ENCODE results near the gene AUTS2.

DNA sequence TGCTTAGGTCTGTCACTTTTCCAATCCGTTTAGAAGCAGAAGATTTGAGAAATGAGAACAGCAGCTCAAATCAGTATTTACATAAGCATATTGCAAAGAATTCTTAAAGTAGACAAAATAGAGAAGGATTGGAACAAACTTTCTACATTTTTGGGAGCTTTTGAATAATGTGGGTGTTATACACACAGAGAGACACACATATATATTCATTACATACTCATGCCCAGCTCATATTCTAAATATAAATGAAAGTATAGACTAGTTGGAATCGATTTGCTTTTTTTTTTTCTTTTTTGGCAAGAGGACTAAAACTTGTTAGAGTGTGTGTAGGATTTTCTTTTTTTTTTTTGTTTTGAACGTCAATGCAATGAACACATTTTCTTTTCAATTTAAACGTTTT lies 538.9 kb downstream of the AUTS2 start:
- TF ChIP-seq TAF1 (IDR thresholded peaks at IDR 0.05; ENCODE audit: low read depth, low read length) (no peak), POLR2A (IDR thresholded peaks at IDR 0.05; ENCODE audit: low read depth, low read length) (no peak), SPI1 (IDR thresholded peaks at IDR 0.05; ENCODE audit: low read depth, low read length) (no peak)

Data from GM12891 (cell line).